Activated T-helper 2 cell treated with anti-CD3 and anti-CD28 coated beads, Interferon-gamma antibody, Interleukin-2, Interleukin-4, amounts not matched to agents 10 μg/mL and 5 μg/mL and 100 μg/mL, durations not matched to agents 14 hours and 24 hours and 36 hours (primary cell): ENCODE measurements around the gene OAS2. TPM values are rescaled to one million over a fixed set of nuclear protein-coding genes. Genes with fewer than 3 reads are reported as not detected.

Source experiments
- DNase-seq: peaks from one replicate; pipeline ENCODE4 v3.0.0; 2021; ENCODE audit warnings: low spot score
- H3K27ac Mint-ChIP-seq: one replicate; pipeline ENCODE4 v1.8.0; 2021; ENCODE audit warnings: mixed read lengths
- H3K27me3 Mint-ChIP-seq: one replicate; pipeline ENCODE4 v1.8.0; 2021; ENCODE audit warnings: low read depth, mixed read lengths
- H3K36me3 Mint-ChIP-seq: one replicate; pipeline ENCODE4 v1.8.0; 2021; ENCODE audit warnings: low read depth, mixed read lengths
- H3K4me1 Mint-ChIP-seq: one replicate; pipeline ENCODE4 v1.8.0; 2021; ENCODE audit warnings: low read depth, mixed read lengths
- H3K4me3 Mint-ChIP-seq: one replicate; pipeline ENCODE4 v1.8.0; 2021; ENCODE audit warnings: low read depth, mild to moderate bottlenecking, moderate library complexity, mixed read lengths
- H3K9me3 Mint-ChIP-seq: one replicate; pipeline ENCODE4 v1.8.0; 2021; ENCODE audit warnings: mixed read lengths
- intact Hi-C: fragments of 100-400 bp; cut with micrococcal nuclease; formaldehyde crosslinking; loops from one replicate; pipeline ENCODE4 v1.15.1; 2023
- total RNA-seq: library from RNA; stranded (reverse); gene quantifications from 2 replicates; pipeline ENCODE4 v1.2.3, GENCODE V29; 2022

Gene OAS2
- total RNA-seq, 1 donor from 2014 or later, result 88.3 TPM

DNA sequence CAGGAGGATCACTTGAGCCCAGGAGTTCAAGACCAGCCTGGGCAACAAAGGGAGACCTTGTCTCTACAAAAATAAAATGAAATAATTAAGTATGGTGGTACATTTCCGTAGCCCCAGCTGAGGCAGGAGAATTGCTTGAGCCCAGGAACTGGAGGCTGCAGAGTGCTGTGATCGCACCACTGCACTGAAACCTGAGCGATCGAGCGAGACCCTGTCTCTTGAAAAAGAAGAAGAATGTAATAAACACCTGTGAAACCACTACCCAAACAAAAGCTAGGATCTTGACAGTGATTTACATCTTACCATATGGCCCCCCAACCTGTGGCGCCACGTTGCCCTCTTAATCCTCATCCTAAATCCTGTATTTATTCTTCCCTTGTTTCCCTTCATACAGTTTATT is 72.5 kb downstream of the OAS2 start:
- Mint-ChIP-seq H3K9me3 (no peaks in the 10 kb centered on the region), H3K27ac (no peak overlapping the region), H3K36me3 (no peaks in the 10 kb centered on the region), H3K27me3 (peaks cover 20% of the 10 kb centered on the region), H3K4me1 (no peaks in the 10 kb centered on the region), H3K4me3 (no peak overlapping the region)
- intact Hi-C loops, result no loop called here
- no peak for DNase-seq

DNA sequence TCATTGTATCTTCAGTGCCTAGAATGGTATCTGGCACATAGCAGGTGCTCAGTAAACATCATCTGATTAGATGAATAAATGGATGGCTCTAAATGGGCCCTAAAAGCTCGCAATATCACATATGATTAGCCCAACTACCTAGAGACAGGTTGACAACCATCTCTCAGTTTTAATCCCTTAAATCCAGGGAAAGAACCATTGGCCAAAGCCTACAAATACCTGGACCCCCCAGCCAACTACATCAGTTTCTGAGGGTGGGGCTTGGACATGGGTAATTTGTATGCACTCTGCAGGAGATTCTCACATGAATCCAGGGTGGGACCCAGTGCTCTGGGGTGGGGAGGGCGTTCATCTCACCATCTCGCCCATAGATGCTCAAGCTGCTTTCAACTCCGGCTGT is 73.4 kb downstream of the OAS2 start:
- Mint-ChIP-seq H3K4me3 (no peak overlapping the region), H3K4me1 (no peaks in the 10 kb centered on the region), H3K27ac (no peak overlapping the region), H3K36me3 (no peaks in the 10 kb centered on the region), H3K27me3 (peaks cover 27% of the 10 kb centered on the region), H3K9me3 (no peaks in the 10 kb centered on the region)
- no peak for DNase-seq
- intact Hi-C loops, result no loop called here

DNA sequence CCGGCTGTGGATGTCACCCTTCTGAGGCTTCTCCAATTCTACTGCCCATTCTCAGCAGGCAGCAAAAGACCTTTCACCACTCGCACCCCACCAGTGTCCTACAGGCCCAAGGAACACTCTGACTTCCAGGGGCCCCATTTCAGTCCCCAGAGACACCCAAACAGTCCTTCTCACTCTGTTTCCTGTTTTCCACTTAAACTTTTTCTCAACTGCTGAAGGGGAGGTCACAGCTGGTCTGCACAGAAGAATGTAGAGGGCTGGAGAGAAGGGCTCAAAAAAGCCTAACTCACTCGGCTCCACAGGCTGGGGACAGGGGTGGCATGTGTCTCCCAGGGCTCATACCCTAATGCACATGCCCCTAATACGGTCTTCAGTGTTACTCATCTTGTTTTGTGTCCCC is 74.0 kb downstream of the OAS2 start:
- H3K9me3 Mint-ChIP-seq, result no peaks in the 10 kb centered on the region
- intact Hi-C loops, result no loop called here
- no peaks in the 10 kb centered on the region for H3K4me1 Mint-ChIP-seq
- H3K36me3 Mint-ChIP-seq, result no peaks in the 10 kb centered on the region
- no peak overlapping the region for H3K4me3 Mint-ChIP-seq
- peaks cover 27% of the 10 kb centered on the region for H3K27me3 Mint-ChIP-seq
- no peak overlapping the region for H3K27ac Mint-ChIP-seq
- no peak for DNase-seq

DNA sequence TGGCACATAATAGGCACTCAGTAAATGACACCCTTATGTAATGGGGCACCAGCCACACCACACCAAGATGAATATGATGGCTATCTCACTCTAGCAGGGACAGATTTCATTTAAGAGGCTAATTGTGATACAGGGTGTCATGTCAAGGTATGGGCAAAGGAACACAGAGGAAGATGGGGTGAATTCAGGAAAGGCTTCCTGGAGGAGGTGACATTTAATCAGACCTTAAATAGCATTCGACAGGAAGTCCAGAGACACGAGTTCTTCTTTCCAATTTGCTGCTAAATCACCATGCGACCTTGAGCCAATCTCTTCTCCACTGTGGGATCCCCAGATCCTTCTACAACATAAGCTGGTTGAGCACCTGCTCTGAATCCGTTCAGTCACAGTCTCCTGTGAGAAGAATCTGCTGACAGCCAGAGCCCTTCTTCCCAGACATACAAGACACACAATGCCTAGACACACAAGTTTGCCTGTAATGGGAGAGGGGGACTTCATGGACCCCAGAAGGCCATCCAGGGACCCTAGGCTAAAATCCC is 76.7 kb downstream of the OAS2 start:
- no peak for DNase-seq
- intact Hi-C loops, result no loop called here
- H3K4me1 Mint-ChIP-seq, result no peaks in the 10 kb centered on the region
- H3K27me3 Mint-ChIP-seq, result peaks cover 26% of the 10 kb centered on the region
- H3K36me3 Mint-ChIP-seq, result no peaks in the 10 kb centered on the region
- no peaks in the 10 kb centered on the region for H3K9me3 Mint-ChIP-seq
- H3K27ac Mint-ChIP-seq, result no peak overlapping the region
- H3K4me3 Mint-ChIP-seq, result no peak overlapping the region

DNA sequence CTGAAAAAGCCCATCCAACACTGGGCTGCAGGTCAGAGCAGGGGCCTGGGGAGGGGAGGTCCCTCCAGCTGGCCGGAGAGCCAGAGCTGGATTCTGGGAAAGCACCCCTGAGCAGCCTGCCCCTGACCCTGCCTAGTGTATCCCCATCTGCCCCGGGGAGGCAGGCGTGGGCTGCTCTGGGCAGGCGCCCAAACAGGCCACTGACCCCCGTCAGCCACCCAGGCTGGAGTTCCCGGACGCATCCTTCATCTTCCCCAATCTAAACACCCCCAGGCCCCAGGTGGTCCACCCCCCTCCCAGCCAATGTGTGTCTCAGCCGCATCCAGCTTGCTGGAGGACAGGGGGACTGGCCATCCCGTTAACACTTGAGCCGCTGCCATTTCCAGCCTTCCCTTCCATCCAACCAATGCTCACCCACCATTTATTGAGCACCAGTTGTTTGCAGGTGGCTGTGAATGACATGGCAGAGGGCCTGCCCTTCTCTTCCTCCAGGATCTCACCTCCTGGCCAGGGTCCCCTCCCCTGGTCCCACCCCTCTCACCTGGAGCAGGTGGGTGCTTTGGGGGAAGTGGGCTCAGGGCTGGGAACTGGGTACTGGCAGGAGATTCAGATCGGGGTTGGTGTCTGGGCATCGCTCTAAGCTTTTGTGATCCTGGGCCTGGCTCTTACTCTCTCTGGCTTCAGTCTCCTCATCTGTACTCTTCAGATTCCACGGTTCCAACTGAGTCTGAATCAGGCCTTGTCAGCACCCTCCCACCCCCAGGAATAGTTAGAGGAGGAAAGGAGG is 77.5 kb downstream of the OAS2 start:
- Mint-ChIP-seq H3K4me3 (no peak overlapping the region), H3K27ac (no peak overlapping the region)

DNA sequence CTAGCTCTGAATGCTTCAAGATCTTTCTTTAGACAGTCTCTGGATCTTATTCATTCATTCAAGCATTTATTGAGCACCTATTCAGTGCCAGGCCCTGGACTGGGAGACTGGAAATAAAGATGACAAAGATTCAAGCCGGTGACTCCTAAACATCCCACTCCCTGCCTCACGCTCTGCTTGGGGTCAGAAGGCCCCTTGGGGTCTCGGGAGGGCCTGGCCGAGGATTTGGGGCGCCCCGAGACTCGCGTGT is 78.0 kb downstream of the OAS2 start:
- no peak for DNase-seq
- Mint-ChIP-seq H3K36me3 (no peaks in the 10 kb centered on the region), H3K27ac (no peak overlapping the region), H3K4me1 (no peaks in the 10 kb centered on the region), H3K9me3 (no peaks in the 10 kb centered on the region), H3K4me3 (no peak overlapping the region), H3K27me3 (peaks cover 24% of the 10 kb centered on the region)
- intact Hi-C loops, result no loop called here

More for the DNA sequence above, 77.5 kb downstream of the OAS2 start:
- Mint-ChIP-seq H3K9me3 (no peaks in the 10 kb centered on the region), H3K27me3 (peaks cover 24% of the 10 kb centered on the region), H3K4me1 (no peaks in the 10 kb centered on the region), H3K36me3 (no peaks in the 10 kb centered on the region)
- DNase-seq, result no peak
- intact Hi-C loops, result no loop called here

DNA sequence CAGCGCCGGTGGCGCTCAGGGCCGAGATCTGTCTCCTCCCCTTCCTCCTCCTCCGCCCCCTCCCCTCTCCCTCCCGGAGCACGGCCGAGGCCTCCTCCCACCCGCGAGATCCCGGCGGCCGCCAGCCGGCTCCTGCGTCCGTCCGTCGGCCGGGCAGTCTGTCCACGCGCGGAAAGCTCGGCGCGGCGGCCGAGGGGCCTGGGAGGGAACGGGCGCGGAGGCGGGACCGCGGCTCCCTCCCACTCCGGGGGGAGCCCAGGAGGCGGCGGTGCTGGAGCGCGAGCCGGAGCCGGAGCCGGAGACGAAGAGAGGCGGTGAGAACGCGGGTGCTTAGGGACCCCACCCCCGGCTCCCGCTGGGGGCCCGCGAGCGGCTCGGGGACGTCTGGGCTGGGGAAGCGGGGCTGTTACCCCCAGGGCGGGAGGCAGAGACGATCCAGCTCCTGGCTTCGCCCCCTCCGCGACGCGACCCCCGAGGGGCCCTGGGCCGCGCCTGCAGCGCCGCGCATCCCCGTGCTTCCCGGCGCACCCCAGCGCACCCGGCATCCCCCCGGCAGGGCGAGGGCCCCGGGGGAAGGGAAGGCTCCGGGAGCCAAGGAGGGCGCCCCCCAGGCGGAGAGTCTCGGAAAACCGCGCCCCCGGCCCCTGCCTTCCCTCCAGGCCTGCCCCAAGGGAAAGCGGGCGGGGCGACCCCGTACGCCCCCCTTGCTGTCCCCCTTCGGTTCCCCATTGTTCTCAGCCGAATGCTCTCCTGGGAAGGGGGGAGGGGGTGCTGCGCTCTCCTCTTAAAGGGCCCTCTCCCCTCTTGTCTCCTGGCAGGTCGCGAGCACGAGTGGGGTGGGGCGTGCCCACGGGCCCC is 78.5 kb downstream of the OAS2 start, which contains the start of gene DTX1:
DTX1 (plus strand) TSS at position 100 of the 858 bp plus-strand sequence. CDS start 1,463 bp downstream, outside the sequence.
- no peaks in the 10 kb centered on the region for H3K9me3 Mint-ChIP-seq
- H3K36me3 Mint-ChIP-seq, result no peaks in the 10 kb centered on the region
- H3K4me1 Mint-ChIP-seq, result no peaks in the 10 kb centered on the region
- intact Hi-C loops, result no loop called here
- DNase-seq, result no peak
- no peak within 1 kb of the TSS for H3K27ac Mint-ChIP-seq
- no peak within 1 kb of the TSS for H3K4me3 Mint-ChIP-seq
- peaks cover 24% of the 10 kb centered on the region for H3K27me3 Mint-ChIP-seq

DNA sequence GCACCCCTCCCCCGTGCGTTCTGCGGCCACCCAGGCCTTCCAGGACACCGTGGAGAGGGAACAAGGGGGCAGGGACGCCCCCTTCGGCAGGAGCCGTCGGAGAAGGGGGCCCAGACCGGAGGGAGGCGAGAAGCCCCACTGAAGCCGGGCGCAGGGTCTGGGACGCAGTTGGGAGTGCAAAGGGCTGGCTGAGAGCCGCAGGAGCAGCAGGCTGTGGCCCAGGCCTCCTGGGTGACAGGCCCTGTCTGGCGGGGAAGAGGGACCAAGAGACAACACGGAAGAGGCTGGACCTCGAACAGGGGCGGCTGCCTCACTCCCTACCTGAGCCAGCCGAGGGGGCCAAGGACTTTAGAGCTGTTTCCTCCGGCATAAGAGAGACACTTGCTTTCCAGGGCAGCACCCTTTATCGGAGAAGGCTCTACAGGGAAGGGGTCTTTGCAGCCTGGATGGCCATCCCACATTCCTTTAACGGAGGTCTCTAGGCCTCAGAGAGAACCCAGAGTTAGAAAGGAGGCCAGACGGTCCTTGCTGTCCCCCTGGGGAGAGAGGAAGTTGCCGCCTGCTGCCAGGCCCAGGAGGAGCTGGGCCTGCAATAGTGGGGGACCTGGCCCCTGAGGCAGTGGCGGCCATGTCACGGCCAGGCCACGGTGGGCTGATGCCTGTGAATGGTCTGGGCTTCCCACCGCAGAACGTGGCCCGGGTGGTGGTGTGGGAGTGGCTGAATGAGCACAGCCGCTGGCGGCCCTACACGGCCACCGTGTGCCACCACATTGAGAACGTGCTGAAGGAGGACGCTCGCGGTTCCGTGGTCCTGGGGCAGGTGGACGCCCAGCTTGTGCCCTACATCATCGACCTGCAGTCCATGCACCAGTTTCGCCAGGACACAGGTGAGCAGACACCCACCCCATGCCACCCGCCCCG is 79.5 kb downstream of the OAS2 start:
- H3K27me3 Mint-ChIP-seq, result peaks cover 24% of the 10 kb centered on the region
- no peak overlapping the region for H3K27ac Mint-ChIP-seq
- H3K4me3 Mint-ChIP-seq, result no peak overlapping the region
- H3K9me3 Mint-ChIP-seq, result no peaks in the 10 kb centered on the region
- DNase-seq, result no peak
- intact Hi-C loops, result no loop called here
- H3K4me1 Mint-ChIP-seq, result no peaks in the 10 kb centered on the region
- H3K36me3 Mint-ChIP-seq, result no peaks in the 10 kb centered on the region

DNA sequence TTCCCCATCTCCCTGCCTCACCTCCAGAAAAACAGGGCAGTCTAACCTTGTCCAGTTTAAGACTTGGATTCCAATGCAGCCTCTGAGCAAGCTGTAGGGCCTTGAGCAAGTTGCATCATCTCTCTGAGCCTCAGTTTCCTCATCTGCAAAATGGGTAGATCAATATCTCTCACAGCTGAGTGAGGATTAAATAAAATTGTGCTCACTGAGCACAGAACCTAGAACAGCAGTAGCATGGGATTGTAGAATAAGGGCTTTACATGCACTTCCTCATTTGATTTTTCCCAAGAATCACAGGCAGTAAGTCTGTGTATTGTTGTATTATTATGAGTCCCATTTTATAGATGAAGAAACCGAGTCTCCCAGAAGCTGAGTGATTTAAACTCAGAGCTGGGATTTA is 80.2 kb downstream of the OAS2 start:
- no peak overlapping the region for H3K27ac Mint-ChIP-seq
- no peaks in the 10 kb centered on the region for H3K9me3 Mint-ChIP-seq
- peaks cover 22% of the 10 kb centered on the region for H3K27me3 Mint-ChIP-seq
- no peaks in the 10 kb centered on the region for H3K36me3 Mint-ChIP-seq
- intact Hi-C loops, result no loop called here
- no peaks in the 10 kb centered on the region for H3K4me1 Mint-ChIP-seq
- DNase-seq, result no peak
- no peak overlapping the region for H3K4me3 Mint-ChIP-seq

DNA sequence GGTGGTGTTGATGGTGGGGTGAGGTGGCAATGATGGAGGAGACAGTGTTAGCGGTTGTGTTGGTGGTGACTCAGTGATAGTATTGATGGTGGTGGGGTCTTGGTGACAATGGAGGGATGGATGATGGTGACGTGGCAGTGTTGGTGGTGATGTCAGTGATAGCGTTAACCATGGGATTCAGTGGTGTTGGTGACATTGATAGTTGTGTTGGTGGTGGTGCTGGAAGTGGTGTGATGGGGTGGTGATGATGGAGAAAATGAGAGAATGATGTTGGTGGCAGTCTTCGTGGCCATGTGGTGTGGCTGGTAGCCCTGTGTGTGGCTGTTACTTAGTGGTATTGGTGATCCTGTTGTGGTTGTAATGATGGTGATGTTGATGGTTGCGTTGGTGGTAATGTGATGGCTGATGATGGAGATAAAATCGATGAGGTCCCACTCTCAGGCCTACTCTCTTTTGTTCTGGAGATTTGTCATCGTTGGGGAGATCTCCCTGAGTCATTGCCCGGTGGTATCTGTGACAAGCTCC is 80.8 kb downstream of the OAS2 start:
- Mint-ChIP-seq H3K4me3 (no peak overlapping the region), H3K27ac (no peak overlapping the region), H3K36me3 (no peaks in the 10 kb centered on the region), H3K4me1 (no peaks in the 10 kb centered on the region), H3K9me3 (no peaks in the 10 kb centered on the region), H3K27me3 (peaks cover 22% of the 10 kb centered on the region)
- DNase-seq, result no peak
- intact Hi-C loops, result no loop called here

DNA sequence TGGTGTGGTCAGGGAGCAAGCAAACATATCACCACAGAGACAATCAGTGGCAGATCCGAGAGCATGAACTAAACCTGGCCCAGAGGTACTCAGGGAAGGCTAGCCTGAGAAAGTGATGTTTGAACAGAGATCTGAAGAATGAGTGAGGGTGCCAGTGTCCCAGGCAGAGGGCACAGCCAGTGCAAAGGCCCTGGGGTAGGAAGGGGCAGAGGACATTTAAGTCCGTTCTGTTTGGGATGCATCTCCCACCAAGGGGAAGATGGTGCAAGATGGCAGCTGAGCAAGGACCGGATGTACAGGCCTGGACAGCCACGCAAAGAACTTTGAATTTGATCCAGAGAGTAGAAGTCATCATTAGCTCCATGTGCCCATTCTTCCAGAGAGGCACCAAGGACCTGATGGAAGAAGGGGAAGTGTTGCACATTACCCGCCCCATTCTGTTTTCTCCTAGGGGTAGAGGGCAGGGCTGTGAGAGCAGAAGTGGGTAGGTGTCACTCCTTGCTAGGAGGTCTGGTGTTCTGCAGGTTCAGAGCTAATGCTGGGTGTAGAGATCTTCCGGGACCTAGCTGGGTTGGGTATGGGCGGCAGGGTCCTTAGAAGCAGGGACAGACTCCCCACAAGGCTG is 82.1 kb downstream of the OAS2 start:
- no peak for DNase-seq
- H3K27ac Mint-ChIP-seq, result no peak overlapping the region
- no peaks in the 10 kb centered on the region for H3K4me1 Mint-ChIP-seq
- intact Hi-C loops, result no loop called here
- H3K4me3 Mint-ChIP-seq, result no peak overlapping the region
- no peaks in the 10 kb centered on the region for H3K9me3 Mint-ChIP-seq
- peaks cover 12% of the 10 kb centered on the region for H3K27me3 Mint-ChIP-seq
- H3K36me3 Mint-ChIP-seq, result no peaks in the 10 kb centered on the region

DNA sequence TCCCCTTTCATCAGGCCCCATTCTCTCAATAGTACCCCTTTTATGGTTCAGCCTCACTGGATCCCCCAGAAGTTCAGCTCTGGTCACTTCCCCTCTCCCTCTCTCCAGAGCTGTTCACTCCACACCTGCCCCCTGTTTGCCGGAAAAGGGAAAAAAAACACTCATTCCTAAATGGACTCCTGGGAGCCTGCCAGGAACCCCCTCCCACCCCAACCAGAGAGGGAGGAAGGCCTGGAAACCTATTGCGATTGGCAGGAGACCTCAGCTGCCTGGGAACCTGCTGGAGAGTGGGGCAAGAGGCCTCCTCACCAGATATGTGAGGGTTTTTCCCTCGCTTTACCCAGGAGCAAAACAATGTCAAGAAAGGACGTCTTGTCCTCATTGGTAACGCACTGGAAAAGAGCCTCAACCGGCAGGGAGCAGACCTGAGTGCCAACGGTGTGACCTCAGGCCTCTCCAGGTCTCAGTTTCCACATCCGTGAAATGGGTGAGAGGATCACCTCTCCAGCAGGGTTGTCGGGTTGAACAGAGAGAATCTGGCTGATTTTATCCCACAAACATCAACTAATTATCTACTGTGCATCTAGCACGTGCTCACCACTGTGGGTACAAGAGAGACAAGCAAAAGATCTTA is 82.9 kb downstream of the OAS2 start:
- intact Hi-C loops, result no loop called here
- Mint-ChIP-seq H3K27ac (no peak overlapping the region), H3K4me1 (no peaks in the 10 kb centered on the region), H3K27me3 (peaks cover 6% of the 10 kb centered on the region), H3K36me3 (no peaks in the 10 kb centered on the region), H3K4me3 (no peak overlapping the region), H3K9me3 (no peaks in the 10 kb centered on the region)
- no peak for DNase-seq
